Stimulated activated naive CD8-positive, alpha-beta T cell treated with anti-CD3 and anti-CD28 coated beads, Interleukin-15, amount 100 ng/mL, for 72 hours (primary cell): Measurements from ENCODE around the gene SNX24.
"Not testable (repeated sequence)": the region's sequence is repeated elsewhere in the genome, so short reads cannot be mapped to it uniquely, and the experiment has no call there.

Source experiments
- ATAC-seq: fragments of 150-1000 bp; cut with Tn5 transposase; 2 replicates; pipeline ENCODE4 v1.10.0; 2021; ENCODE audit warnings: mild to moderate bottlenecking, moderate library complexity
- DNase-seq, 2 donors: peaks; one replicate each; pipeline ENCODE4 v3.0.0; 2021 to 2022
- H3K27ac Mint-ChIP-seq, 2 donors: one replicate each; pipeline ENCODE4 v1.8.0; 2022; ENCODE audit warnings: mild to moderate bottlenecking in 2 of 2, mixed read lengths in 2 of 2, moderate library complexity in 2 of 2
- H3K27me3 Mint-ChIP-seq: one replicate; pipeline ENCODE4 v1.8.0; 2022; ENCODE audit warnings: mixed read lengths
- H3K4me1 Mint-ChIP-seq: one replicate; pipeline ENCODE4 v1.8.0; 2022; ENCODE audit warnings: mild to moderate bottlenecking, mixed read lengths
- H3K4me3 Mint-ChIP-seq, 2 donors: one replicate each; pipeline ENCODE4 v1.8.0; 2022; ENCODE audit warnings: mild to moderate bottlenecking in 2 of 2, mixed read lengths in 2 of 2, moderate library complexity in 1 of 2
- H3K9me3 Mint-ChIP-seq, 2 donors: one replicate each; pipeline ENCODE4 v1.8.0; 2022; ENCODE audit warnings: mixed read lengths in 2 of 2

The SNX24 gene

GRCh38 chr5:122895141-122895540 lies 49.7 kb downstream of the SNX24 start:
- Mint-ChIP-seq H3K27ac (no peak overlapping the region), H3K4me3 (no peak overlapping the region), H3K27me3 (no peaks in the 10 kb centered on the region), H3K4me1 (no peaks in the 10 kb centered on the region), H3K9me3 (no peaks in the 10 kb centered on the region)
- ATAC-seq (no peak), DNase-seq (no peak)

- Mint-ChIP-seq H3K4me1 (peaks cover under 1% of the 10 kb centered on the region), H3K27me3 (no peaks in the 10 kb centered on the region), H3K4me3 (no peak overlapping the region), H3K27ac (no peak overlapping the region), H3K9me3 (no peaks in the 10 kb centered on the region)
- no peak for DNase-seq
- ATAC-seq, result no peak
These were observed 51.3 kb downstream of the SNX24 start for GRCh38 chr5:122896598-122897282.

GRCh38 chr5:122897283-122897602 lies 51.8 kb downstream of the SNX24 start:
- Mint-ChIP-seq H3K27ac (no peak overlapping the region), H3K27me3 (no peaks in the 10 kb centered on the region), H3K4me3 (no peak overlapping the region), H3K4me1 (peaks cover 5% of the 10 kb centered on the region), H3K9me3 (no peaks in the 10 kb centered on the region)
- DNase-seq (no peak), ATAC-seq (no peak)

GRCh38 chr5:122901346-122901745 lies 55.9 kb downstream of the SNX24 start:
- DNase-seq (no peak), ATAC-seq (no peak)
- Mint-ChIP-seq H3K27ac (peak overlapping the region in 1 of 2 donors; percentile 27), H3K4me3 (no peak overlapping the region), H3K4me1 (peaks cover 13% of the 10 kb centered on the region), H3K27me3 (no peaks in the 10 kb centered on the region), H3K9me3 (no peaks in the 10 kb centered on the region)

GRCh38 chr5:122902263-122902662 lies 56.9 kb downstream of the SNX24 start:
- peak; percentile 43 for ATAC-seq
- DNase-seq, result no peak
- H3K4me1 Mint-ChIP-seq, result peaks cover 13% of the 10 kb centered on the region
- no peaks in the 10 kb centered on the region for H3K9me3 Mint-ChIP-seq
- H3K27ac Mint-ChIP-seq, result no peak overlapping the region
- no peaks in the 10 kb centered on the region for H3K27me3 Mint-ChIP-seq
- no peak overlapping the region for H3K4me3 Mint-ChIP-seq

- Mint-ChIP-seq H3K4me3 (no peak overlapping the region), H3K9me3 (no peaks in the 10 kb centered on the region), H3K4me1 (peaks cover 13% of the 10 kb centered on the region), H3K27ac (no peak overlapping the region), H3K27me3 (no peaks in the 10 kb centered on the region)
- ATAC-seq (no peak), DNase-seq (no peak)
These were observed 61.4 kb downstream of the SNX24 start for GRCh38 chr5:122906768-122907167.

GRCh38 chr5:122907276-122907675 lies 61.9 kb downstream of the SNX24 start:
- Mint-ChIP-seq H3K4me1 (peaks cover 8% of the 10 kb centered on the region), H3K27me3 (no peaks in the 10 kb centered on the region), H3K9me3 (no peaks in the 10 kb centered on the region), H3K4me3 (no peak overlapping the region), H3K27ac (no peak overlapping the region)
- no peak for DNase-seq
- ATAC-seq, result no peak

- no peak for DNase-seq
- Mint-ChIP-seq H3K4me3 (no peak overlapping the region), H3K27me3 (no peaks in the 10 kb centered on the region), H3K4me1 (no peaks in the 10 kb centered on the region), H3K27ac (no peak overlapping the region), H3K9me3 (no peaks in the 10 kb centered on the region)
- no peak for ATAC-seq
These were observed 62.7 kb downstream of the SNX24 start for GRCh38 chr5:122908108-122908507.

- H3K27ac Mint-ChIP-seq, result no peak overlapping the region
- H3K9me3 Mint-ChIP-seq, result peaks cover 0 to 2% of the 10 kb centered on the region in 2 donors
- DNase-seq, result no peak
- H3K27me3 Mint-ChIP-seq, result no peaks in the 10 kb centered on the region
- no peaks in the 10 kb centered on the region for H3K4me1 Mint-ChIP-seq
- no peak overlapping the region for H3K4me3 Mint-ChIP-seq
- no peak for ATAC-seq
These were observed 63.2 kb downstream of the SNX24 start for GRCh38 chr5:122908662-122909061.

- no peak overlapping the region for H3K4me3 Mint-ChIP-seq
- no peaks in the 10 kb centered on the region for H3K4me1 Mint-ChIP-seq
- DNase-seq (no peak), ATAC-seq (no peak)
- peaks cover 0 to 5% of the 10 kb centered on the region in 2 donors for H3K9me3 Mint-ChIP-seq
- H3K27me3 Mint-ChIP-seq, result no peaks in the 10 kb centered on the region
- no peak overlapping the region for H3K27ac Mint-ChIP-seq
These were observed 64.2 kb downstream of the SNX24 start for GRCh38 chr5:122909470-122910100.

- H3K27me3 Mint-ChIP-seq, ATAC-seq, H3K9me3 Mint-ChIP-seq, DNase-seq, H3K27ac Mint-ChIP-seq, H3K4me3 Mint-ChIP-seq, H3K4me1 Mint-ChIP-seq: not testable (repeated sequence)
These were observed 68.0 kb downstream of the SNX24 start for GRCh38 chr5:122913436-122913835.

GRCh38 chr5:122915717-122916461 lies 70.5 kb downstream of the SNX24 start:
- Mint-ChIP-seq H3K4me3 (no peak overlapping the region), H3K9me3 (peaks cover 0 to 5% of the 10 kb centered on the region in 2 donors), H3K4me1 (peaks cover 9% of the 10 kb centered on the region), H3K27me3 (no peaks in the 10 kb centered on the region), H3K27ac (no peak overlapping the region)
- no peak for DNase-seq
- peak; percentile 64 for ATAC-seq

- Mint-ChIP-seq H3K4me1 (peaks cover 9% of the 10 kb centered on the region), H3K27me3 (no peaks in the 10 kb centered on the region), H3K9me3 (peaks cover 0 to 5% of the 10 kb centered on the region in 2 donors), H3K27ac (no peak overlapping the region), H3K4me3 (no peak overlapping the region)
- no peak for ATAC-seq
- no peak for DNase-seq
These were observed 71.1 kb downstream of the SNX24 start for GRCh38 chr5:122916490-122916889.

GRCh38 chr5:122919969-122920368 lies 74.6 kb downstream of the SNX24 start:
- Mint-ChIP-seq H3K27ac (no peak overlapping the region), H3K27me3 (no peaks in the 10 kb centered on the region), H3K4me3 (no peak overlapping the region), H3K4me1 (peaks cover 9% of the 10 kb centered on the region), H3K9me3 (no peaks in the 10 kb centered on the region)
- ATAC-seq (no peak), DNase-seq (no peak)

- no peaks in the 10 kb centered on the region for H3K9me3 Mint-ChIP-seq
- no peak for ATAC-seq
- no peak overlapping the region for H3K27ac Mint-ChIP-seq
- H3K4me1 Mint-ChIP-seq, result no peaks in the 10 kb centered on the region
- no peaks in the 10 kb centered on the region for H3K27me3 Mint-ChIP-seq
- DNase-seq, result no peak
- H3K4me3 Mint-ChIP-seq, result no peak overlapping the region
These were observed 76.4 kb downstream of the SNX24 start for GRCh38 chr5:122921826-122922225.

- Mint-ChIP-seq H3K9me3 (no peaks in the 10 kb centered on the region), H3K27me3 (no peaks in the 10 kb centered on the region), H3K4me1 (no peaks in the 10 kb centered on the region), H3K4me3 (no peak overlapping the region), H3K27ac (no peak overlapping the region)
- ATAC-seq (no peak), DNase-seq (no peak)
These were observed 78.8 kb downstream of the SNX24 start for GRCh38 chr5:122924203-122924602.
